ENCODE results near the gene P3H2.

P3H2 gene

GRCh38 chr3:190109441-190109840 is 11.3 kb downstream of the P3H2 start:
- ATAC-seq: no peak
- TF ChIP-seq ZC3H10 (CRISPR knock-in tag; IDR thresholded peaks at IDR 0.05) (no peak), ZNF70 (CRISPR knock-in tag; IDR thresholded peaks at IDR 0.05) (no peak), TCF4 (CRISPR knock-in tag; IDR thresholded peaks at IDR 0.05; ENCODE audit: borderline replicate concordance) (no peak)

DNA sequence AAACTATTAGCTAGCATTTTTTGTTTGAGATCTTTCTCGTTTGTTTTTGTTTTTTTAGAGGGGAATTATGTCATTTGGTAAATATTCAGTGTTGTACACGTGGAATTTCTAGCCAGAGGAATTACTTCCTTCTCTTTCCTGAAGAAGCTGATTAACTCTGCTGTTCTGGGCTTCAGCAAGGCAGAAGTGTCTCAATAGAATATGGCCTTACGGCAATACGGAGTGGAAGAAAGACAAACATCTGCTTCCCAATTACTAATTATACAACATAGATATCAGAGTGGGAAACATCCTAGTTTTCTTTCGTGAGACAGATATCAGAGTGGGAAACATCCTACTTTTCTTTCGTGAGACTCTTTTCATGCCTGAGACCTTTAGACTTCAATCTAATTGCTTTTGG is 11.9 kb downstream of the P3H2 start:
- no peak for ATAC-seq
- TF ChIP-seq ISL1 (CRISPR knock-in tag; IDR thresholded peaks at IDR 0.05) (no peak), OSR1 (CRISPR knock-in tag; IDR thresholded peaks at IDR 0.05) (no peak), GLIS3 (CRISPR knock-in tag; IDR thresholded peaks at IDR 0.05) (no peak), ESRRG (CRISPR knock-in tag; IDR thresholded peaks at IDR 0.05) (no peak), CREB5 (CRISPR knock-in tag; IDR thresholded peaks at IDR 0.05; ENCODE audit: low read depth) (no peak), RARB (CRISPR knock-in tag; IDR thresholded peaks at IDR 0.05) (no peak), ZC3H10 (CRISPR knock-in tag; IDR thresholded peaks at IDR 0.05) (no peak), TOX (CRISPR knock-in tag; IDR thresholded peaks at IDR 0.05; ENCODE audit: borderline replicate concordance) (no peak), ARNTL (CRISPR knock-in tag; IDR thresholded peaks at IDR 0.05; ENCODE audit: borderline replicate concordance, low read depth) (no peak), SNAI2 (CRISPR knock-in tag; IDR thresholded peaks at IDR 0.05) (no peak), ZNF70 (CRISPR knock-in tag; IDR thresholded peaks at IDR 0.05) (no peak), CSDC2 (CRISPR knock-in tag; IDR thresholded peaks at IDR 0.05) (no peak), ZNF8 (CRISPR knock-in tag; IDR thresholded peaks at IDR 0.05) (no peak), ZFP30 (CRISPR knock-in tag; IDR thresholded peaks at IDR 0.05) (no peak), PPARA (CRISPR knock-in tag; IDR thresholded peaks at IDR 0.05; ENCODE audit: borderline replicate concordance) (no peak), BACH2 (CRISPR knock-in tag; IDR thresholded peaks at IDR 0.05; ENCODE audit: borderline replicate concordance) (no peak)
- TF ChIP-seq, protein P1, sequence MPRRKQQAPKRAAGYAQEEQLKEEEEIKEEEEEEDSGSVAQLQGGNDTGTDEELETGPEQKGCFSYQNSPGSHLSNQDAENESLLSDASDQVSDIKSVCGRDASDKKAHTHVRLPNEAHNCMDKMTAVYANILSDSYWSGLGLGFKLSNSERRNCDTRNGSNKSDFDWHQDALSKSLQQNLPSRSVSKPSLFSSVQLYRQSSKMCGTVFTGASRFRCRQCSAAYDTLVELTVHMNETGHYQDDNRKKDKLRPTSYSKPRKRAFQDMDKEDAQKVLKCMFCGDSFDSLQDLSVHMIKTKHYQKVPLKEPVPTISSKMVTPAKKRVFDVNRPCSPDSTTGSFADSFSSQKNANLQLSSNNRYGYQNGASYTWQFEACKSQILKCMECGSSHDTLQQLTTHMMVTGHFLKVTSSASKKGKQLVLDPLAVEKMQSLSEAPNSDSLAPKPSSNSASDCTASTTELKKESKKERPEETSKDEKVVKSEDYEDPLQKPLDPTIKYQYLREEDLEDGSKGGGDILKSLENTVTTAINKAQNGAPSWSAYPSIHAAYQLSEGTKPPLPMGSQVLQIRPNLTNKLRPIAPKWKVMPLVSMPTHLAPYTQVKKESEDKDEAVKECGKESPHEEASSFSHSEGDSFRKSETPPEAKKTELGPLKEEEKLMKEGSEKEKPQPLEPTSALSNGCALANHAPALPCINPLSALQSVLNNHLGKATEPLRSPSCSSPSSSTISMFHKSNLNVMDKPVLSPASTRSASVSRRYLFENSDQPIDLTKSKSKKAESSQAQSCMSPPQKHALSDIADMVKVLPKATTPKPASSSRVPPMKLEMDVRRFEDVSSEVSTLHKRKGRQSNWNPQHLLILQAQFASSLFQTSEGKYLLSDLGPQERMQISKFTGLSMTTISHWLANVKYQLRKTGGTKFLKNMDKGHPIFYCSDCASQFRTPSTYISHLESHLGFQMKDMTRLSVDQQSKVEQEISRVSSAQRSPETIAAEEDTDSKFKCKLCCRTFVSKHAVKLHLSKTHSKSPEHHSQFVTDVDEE (CRISPR knock-in tag; IDR thresholded peaks at IDR 0.05): no peak

DNA sequence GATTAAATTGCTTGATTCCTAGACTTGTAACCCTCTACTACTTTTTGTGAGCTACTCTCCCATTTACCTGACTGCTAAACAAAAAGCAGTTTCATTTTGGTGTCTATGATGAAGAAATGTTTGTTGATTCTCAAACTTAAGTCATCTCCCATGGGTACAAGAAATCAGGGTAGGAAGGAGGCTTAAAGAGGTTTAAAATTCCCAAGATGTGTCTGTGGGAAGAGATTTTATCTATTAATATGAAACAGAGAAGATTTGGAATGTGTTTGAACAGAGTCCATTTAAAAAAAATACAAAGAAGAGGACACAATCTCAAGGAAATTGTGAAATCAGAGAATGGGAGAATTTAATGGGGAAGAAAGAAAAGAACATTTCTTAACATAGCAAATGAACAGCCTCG is 14.8 kb downstream of the P3H2 start:
- TF ChIP-seq ISL1 (CRISPR knock-in tag; IDR thresholded peaks at IDR 0.05) (no peak), RARB (CRISPR knock-in tag; IDR thresholded peaks at IDR 0.05) (no peak)
- no peak for ATAC-seq

- TF ChIP-seq ZNF8 (CRISPR knock-in tag; IDR thresholded peaks at IDR 0.05) (no peak), CSRNP3 (CRISPR knock-in tag; IDR thresholded peaks at IDR 0.05) (no peak), ARNTL (CRISPR knock-in tag; IDR thresholded peaks at IDR 0.05; ENCODE audit: borderline replicate concordance, low read depth) (no peak), BACH2 (CRISPR knock-in tag; IDR thresholded peaks at IDR 0.05; ENCODE audit: borderline replicate concordance) (no peak), PPARA (CRISPR knock-in tag; IDR thresholded peaks at IDR 0.05; ENCODE audit: borderline replicate concordance) (no peak), ISL1 (CRISPR knock-in tag; IDR thresholded peaks at IDR 0.05) (no peak), TOX (CRISPR knock-in tag; IDR thresholded peaks at IDR 0.05; ENCODE audit: borderline replicate concordance) (no peak), RARB (CRISPR knock-in tag; IDR thresholded peaks at IDR 0.05) (no peak), ESRRG (CRISPR knock-in tag; IDR thresholded peaks at IDR 0.05) (no peak), CSDC2 (CRISPR knock-in tag; IDR thresholded peaks at IDR 0.05) (no peak), ZFP3 (CRISPR knock-in tag; IDR thresholded peaks at IDR 0.05) (no peak), TCF4 (CRISPR knock-in tag; IDR thresholded peaks at IDR 0.05; ENCODE audit: borderline replicate concordance) (no peak), ZC3H10 (CRISPR knock-in tag; IDR thresholded peaks at IDR 0.05) (no peak), ZNF565 (CRISPR knock-in tag; conservative IDR thresholded peaks at IDR 0.05; ENCODE audit: low read depth) (no peak), ZNF70 (CRISPR knock-in tag; IDR thresholded peaks at IDR 0.05) (no peak), GLIS3 (CRISPR knock-in tag; IDR thresholded peaks at IDR 0.05) (no peak)
- TF ChIP-seq, protein P1 (CRISPR knock-in tag; IDR thresholded peaks at IDR 0.05): no peak
- TF ChIP-seq, protein P2, sequence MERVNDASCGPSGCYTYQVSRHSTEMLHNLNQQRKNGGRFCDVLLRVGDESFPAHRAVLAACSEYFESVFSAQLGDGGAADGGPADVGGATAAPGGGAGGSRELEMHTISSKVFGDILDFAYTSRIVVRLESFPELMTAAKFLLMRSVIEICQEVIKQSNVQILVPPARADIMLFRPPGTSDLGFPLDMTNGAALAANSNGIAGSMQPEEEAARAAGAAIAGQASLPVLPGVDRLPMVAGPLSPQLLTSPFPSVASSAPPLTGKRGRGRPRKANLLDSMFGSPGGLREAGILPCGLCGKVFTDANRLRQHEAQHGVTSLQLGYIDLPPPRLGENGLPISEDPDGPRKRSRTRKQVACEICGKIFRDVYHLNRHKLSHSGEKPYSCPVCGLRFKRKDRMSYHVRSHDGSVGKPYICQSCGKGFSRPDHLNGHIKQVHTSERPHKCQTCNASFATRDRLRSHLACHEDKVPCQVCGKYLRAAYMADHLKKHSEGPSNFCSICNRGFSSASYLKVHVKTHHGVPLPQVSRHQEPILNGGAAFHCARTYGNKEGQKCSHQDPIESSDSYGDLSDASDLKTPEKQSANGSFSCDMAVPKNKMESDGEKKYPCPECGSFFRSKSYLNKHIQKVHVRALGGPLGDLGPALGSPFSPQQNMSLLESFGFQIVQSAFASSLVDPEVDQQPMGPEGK (CRISPR knock-in tag; IDR thresholded peaks at IDR 0.05; ENCODE audit: borderline replicate concordance): no peak
- peak; percentile 26; the same call in 1 of the 3 replicates for ATAC-seq
These were observed 19.2 kb downstream of the P3H2 start for GRCh38 chr3:190101320-190102011.
